Activated CD4-positive, alpha-beta T cell treated with anti-CD3 and anti-CD28 coated beads, Interleukin-2, amount 10 ng/mL, durations not matched to agents 7 days and 5 days (primary cell): ENCODE measurements around the gene CTNNBIP1. TPM values are rescaled to one million over a fixed set of nuclear protein-coding genes. Genes with fewer than 3 reads are reported as not detected.
A peak's percentile ranks its signal among the peaks of the same experiment; 100 is the strongest.

Experiments
- CTCF ChIA-PET: fragments of 350-600 bp; sonication (Branson Sonifier 250); formaldehyde crosslinking; loops from one replicate; lab custom pipeline; 2021; ENCODE audit warnings: antibody characterized with exemption; lab: Charles Lee
- POLR2A ChIA-PET: fragments of 350-600 bp; sonication (Branson Sonifier 250); formaldehyde crosslinking; loops from one replicate; lab custom pipeline; 2021; ENCODE audit warnings: antibody characterized with exemption; lab: Charles Lee
- DNase-seq: peaks from one replicate; pipeline ENCODE4 v3.0.0-alpha.2; 2020
- H3K27ac Mint-ChIP-seq: one replicate; pipeline ENCODE4 v1.8.0; 2021; ENCODE audit warnings: mild to moderate bottlenecking, moderate library complexity, mixed read lengths
- H3K27me3 Mint-ChIP-seq: one replicate; pipeline ENCODE4 v1.8.0; 2021; ENCODE audit warnings: mixed read lengths
- H3K36me3 Mint-ChIP-seq: one replicate; pipeline ENCODE4 v1.8.0; 2021; ENCODE audit warnings: low read depth, mixed read lengths
- H3K4me1 Mint-ChIP-seq: one replicate; pipeline ENCODE4 v1.8.0; 2021; ENCODE audit warnings: mixed read lengths
- H3K4me3 Mint-ChIP-seq: one replicate; pipeline ENCODE4 v1.8.0; 2021; ENCODE audit warnings: mild to moderate bottlenecking, moderate library complexity, mixed read lengths
- H3K9me3 Mint-ChIP-seq: one replicate; pipeline ENCODE4 v1.8.0; 2021; ENCODE audit warnings: mixed read lengths
- total RNA-seq, 2 experiments: library from RNA; stranded (reverse); gene quantifications; one replicate each; pipeline ENCODE4 v1.2.3, GENCODE V29; 2021

CTNNBIP1 gene
- total RNA-seq, 2 experiments from 2014 or later = 12.2 to 13.9 TPM

- Mint-ChIP-seq H3K36me3 (peaks cover under 1% of the 10 kb centered on the region), H3K4me1 (peaks cover 14% of the 10 kb centered on the region), H3K9me3 (no peaks in the 10 kb centered on the region), H3K27me3 (peaks cover 2% of the 10 kb centered on the region), H3K27ac (no peak overlapping the region), H3K4me3 (no peak overlapping the region)
- ChIA-PET POLR2A (interaction anchor here (0.6 kb wide), 1 partner anchor 693 kb away, joined by 3 read pairs; no protein-coding TSS in a partner anchor), CTCF (interaction anchor here (0.9 to 1.2 kb wide), 2 partner anchors 18 to 504 kb away, joined by 3 read pairs; no protein-coding TSS in a partner anchor)
- DNase-seq = no peak
Observed at GRCh38 chr1:9914610-9914937, 4.5 kb upstream of the CTNNBIP1 start.

- DNase-seq = no peak
- Mint-ChIP-seq H3K27me3 (peaks cover 2% of the 10 kb centered on the region), H3K27ac (peak overlapping the region; percentile 39), H3K4me3 (no peak overlapping the region), H3K9me3 (no peaks in the 10 kb centered on the region), H3K36me3 (peaks cover 3% of the 10 kb centered on the region), H3K4me1 (peaks cover 31% of the 10 kb centered on the region)
- POLR2A ChIA-PET = no interaction called here
- CTCF ChIA-PET = interaction anchor here (0.6 kb wide), 1 partner anchor 508 kb away, joined by 3 read pairs; no protein-coding TSS in a partner anchor
Observed at GRCh38 chr1:9912264-9912936, 2.3 kb upstream of the CTNNBIP1 start.

- CTCF ChIA-PET = interaction anchor here (0.6 kb wide), 3 partner anchors 15 to 604 kb away, joined by 3 to 5 read pairs (median 3); no protein-coding TSS in a partner anchor
- Mint-ChIP-seq H3K27me3 (peaks cover 2% of the 10 kb centered on the region), H3K27ac (peak overlapping the region; percentile 96), H3K36me3 (peaks cover 3% of the 10 kb centered on the region), H3K4me1 (peaks cover 34% of the 10 kb centered on the region), H3K4me3 (peak overlapping the region; percentile 86), H3K9me3 (no peaks in the 10 kb centered on the region)
- DNase-seq = peak; percentile 100
- POLR2A ChIA-PET = interaction anchor here (0.5 kb wide), 1 partner anchor 369 kb away, joined by 4 read pairs; no protein-coding TSS in a partner anchor
Observed at GRCh38 chr1:9910423-9911178, 532 bp upstream of the CTNNBIP1 start.

DNA sequence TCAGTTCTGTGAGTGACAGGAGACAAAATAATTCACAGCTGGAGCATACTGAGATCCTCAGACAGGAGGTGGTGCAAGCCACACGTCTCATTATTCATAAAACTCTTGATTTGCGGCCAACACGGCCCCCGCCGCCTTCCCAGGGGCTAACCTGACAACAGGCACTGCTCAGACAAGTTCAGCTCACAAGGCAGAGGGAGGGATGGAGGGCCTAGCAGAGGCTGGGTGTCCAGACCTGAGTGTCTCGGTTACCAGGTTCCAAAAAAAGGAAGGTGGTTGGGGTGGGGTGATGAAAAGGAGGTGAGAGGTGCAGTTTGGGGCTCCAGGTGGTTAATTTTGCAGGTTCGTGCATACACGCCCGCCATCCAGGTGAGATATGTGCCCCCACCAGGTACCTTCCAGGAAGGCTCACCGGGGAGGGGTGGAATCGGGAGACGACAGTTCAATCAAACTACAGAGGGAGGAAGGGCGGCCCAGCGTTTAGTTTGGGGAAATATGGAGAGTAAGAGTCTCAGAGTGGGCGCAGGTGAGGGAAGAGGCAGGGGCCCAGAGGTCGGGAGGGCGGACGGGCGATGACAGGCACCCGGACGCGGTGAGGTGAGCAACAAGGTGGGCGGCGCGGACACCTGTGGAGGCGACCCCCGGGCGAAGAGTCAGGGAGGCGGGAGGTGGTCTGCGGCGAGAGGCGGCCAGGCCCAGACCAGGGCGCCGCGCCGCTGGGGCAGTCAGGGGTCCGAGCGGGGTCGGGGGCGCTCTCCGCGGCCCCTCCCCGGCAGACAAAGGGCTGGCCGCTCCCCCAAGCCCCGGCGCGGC lies 629 bp downstream of the CTNNBIP1 start:
- peaks cover under 1% of the 10 kb centered on the region for H3K27me3 Mint-ChIP-seq
- POLR2A ChIA-PET = no interaction called here

DNA sequence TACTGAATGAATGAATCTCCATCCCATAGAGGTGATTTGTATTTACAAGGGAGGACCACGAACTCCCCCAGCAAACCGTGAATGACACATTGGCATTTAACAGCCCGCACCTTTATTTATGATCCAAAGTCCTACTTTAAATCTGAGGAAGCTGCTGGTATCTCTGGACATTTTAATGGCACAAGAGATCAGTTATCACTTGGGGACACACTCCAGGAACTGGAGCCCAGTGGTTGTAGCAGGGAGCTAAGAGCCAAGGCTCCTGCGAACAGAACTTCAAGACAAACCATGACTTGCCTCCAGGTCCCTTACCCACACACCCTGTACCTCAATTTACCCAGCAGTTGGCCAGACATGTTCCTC lies 1.2 kb downstream of the CTNNBIP1 start:
- peak overlapping the region; percentile 90 for H3K27ac Mint-ChIP-seq
- POLR2A ChIA-PET = no interaction called here
- no peak for DNase-seq
- peak overlapping the region; percentile 95 for H3K4me3 Mint-ChIP-seq
- peaks cover 38% of the 10 kb centered on the region for H3K4me1 Mint-ChIP-seq
- peaks cover 3% of the 10 kb centered on the region for H3K36me3 Mint-ChIP-seq
- H3K9me3 Mint-ChIP-seq = no peaks in the 10 kb centered on the region
- no peaks in the 10 kb centered on the region for H3K27me3 Mint-ChIP-seq
- CTCF ChIA-PET = no interaction called here

More for the DNA sequence above, 629 bp downstream of the CTNNBIP1 start:
- Mint-ChIP-seq H3K27ac (peak overlapping the region; percentile 90), H3K4me3 (peak overlapping the region; percentile 95), H3K9me3 (no peaks in the 10 kb centered on the region), H3K4me1 (peaks cover 38% of the 10 kb centered on the region), H3K36me3 (peaks cover 3% of the 10 kb centered on the region)
- CTCF ChIA-PET = no interaction called here
- DNase-seq = peak; percentile 36

DNA sequence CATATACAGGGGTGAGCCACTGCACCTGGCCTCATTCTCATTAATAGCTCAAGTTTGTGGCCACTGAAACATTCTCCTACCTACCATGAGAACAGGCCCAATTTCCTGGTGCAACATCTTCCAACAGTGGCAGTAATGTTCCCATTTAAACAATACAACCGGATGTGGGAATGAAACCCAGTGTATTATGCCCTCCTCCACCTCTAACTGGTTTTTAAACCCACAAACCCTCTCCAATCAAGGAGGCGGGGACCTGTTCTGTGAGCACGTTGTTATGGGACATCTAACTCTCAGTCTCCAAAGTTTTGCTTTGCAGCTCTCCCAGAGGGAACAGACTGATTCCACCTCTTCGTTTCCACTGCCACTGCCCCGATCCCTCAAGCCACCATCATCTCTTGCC lies 2.6 kb downstream of the CTNNBIP1 start:
- no peaks in the 10 kb centered on the region for H3K9me3 Mint-ChIP-seq
- CTCF ChIA-PET = no interaction called here
- no peak for DNase-seq
- H3K4me1 Mint-ChIP-seq = peaks cover 38% of the 10 kb centered on the region
- H3K4me3 Mint-ChIP-seq = no peak overlapping the region
- no peak overlapping the region for H3K27ac Mint-ChIP-seq
- H3K27me3 Mint-ChIP-seq = no peaks in the 10 kb centered on the region
- H3K36me3 Mint-ChIP-seq = peaks cover 3% of the 10 kb centered on the region
- POLR2A ChIA-PET = no interaction called here

DNA sequence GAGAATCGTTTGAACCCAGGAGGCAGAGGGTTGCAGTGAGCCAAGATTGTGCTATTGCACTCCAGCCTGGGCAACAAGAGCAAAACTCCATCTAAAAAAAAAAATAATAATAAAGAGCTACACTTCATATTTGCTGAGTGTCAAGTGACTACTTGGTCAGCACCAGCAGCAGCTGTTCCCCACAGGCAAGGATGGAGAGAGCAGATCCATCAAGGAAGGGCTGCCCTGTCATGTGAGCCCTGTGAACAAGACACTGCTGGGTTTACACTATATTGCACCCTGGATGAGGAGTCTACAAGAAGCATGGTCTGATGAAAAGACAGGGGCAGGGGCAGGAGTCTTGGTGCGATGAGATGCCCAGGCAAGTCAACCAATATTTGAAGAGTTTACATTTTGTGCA lies 3.6 kb downstream of the CTNNBIP1 start:
- POLR2A ChIA-PET = no interaction called here
- Mint-ChIP-seq H3K27ac (no peak overlapping the region), H3K36me3 (peaks cover 3% of the 10 kb centered on the region)

DNA sequence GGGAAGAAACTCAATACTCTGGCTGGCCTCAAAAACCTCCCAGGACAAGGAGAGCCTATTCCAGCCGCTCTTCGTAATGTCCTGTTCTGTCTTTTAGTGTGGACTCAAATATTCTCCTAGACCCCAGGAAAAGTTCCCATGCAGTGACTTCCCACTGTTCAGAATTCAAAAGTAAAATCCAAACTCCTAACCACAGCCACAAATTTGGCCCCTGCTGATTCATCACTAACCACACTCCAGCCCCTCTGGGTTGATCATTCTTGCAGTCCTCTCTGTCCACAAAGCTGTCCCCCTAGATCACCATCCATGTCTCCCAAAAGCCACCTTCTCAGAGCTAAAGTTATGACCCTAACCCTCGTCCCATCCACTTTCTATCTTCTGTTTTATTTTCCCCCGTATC lies 5.1 kb downstream of the CTNNBIP1 start:
- POLR2A ChIA-PET = no interaction called here
- H3K36me3 Mint-ChIP-seq = peaks cover 3% of the 10 kb centered on the region
- no peak overlapping the region for H3K4me3 Mint-ChIP-seq
- no peaks in the 10 kb centered on the region for H3K9me3 Mint-ChIP-seq
- peaks cover 35% of the 10 kb centered on the region for H3K4me1 Mint-ChIP-seq
- no peak for DNase-seq
- CTCF ChIA-PET = interaction anchor here (0.7 to 1.0 kb wide), 4 partner anchors 12 to 1150 kb away, joined by 3 to 4 read pairs (median 3); no protein-coding TSS in a partner anchor
- H3K27me3 Mint-ChIP-seq = no peaks in the 10 kb centered on the region
- no peak overlapping the region for H3K27ac Mint-ChIP-seq

More for the DNA sequence above, 3.6 kb downstream of the CTNNBIP1 start:
- Mint-ChIP-seq H3K4me3 (no peak overlapping the region), H3K27me3 (no peaks in the 10 kb centered on the region), H3K9me3 (no peaks in the 10 kb centered on the region), H3K4me1 (peaks cover 33% of the 10 kb centered on the region)
- CTCF ChIA-PET = interaction anchor here (0.5 to 1.1 kb wide), 3 partner anchors 12 to 218 kb away, joined by 3 to 5 read pairs (median 3); no protein-coding TSS in a partner anchor
- no peak for DNase-seq

DNA sequence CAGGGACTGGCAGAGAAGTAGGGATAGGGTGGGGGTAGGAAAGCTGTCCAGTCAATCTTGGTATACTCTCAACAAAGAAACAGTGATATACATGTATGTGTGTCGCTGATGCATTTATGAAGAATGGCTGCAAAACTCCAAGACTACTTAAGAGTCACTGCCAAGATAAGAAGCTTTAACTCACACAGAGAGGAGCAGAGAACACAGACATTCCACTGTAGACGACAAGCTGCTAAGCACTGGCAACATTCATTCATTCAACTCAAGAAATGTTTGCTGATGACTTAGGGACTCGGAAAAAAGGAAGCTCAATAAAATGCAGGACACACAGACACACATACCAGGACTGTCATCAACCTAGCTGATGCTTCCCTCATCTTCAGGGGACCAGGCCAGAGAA lies 5.5 kb downstream of the CTNNBIP1 start:
- Mint-ChIP-seq H3K36me3 (peaks cover 3% of the 10 kb centered on the region), H3K9me3 (no peaks in the 10 kb centered on the region), H3K27me3 (no peaks in the 10 kb centered on the region), H3K4me1 (peaks cover 35% of the 10 kb centered on the region), H3K27ac (no peak overlapping the region), H3K4me3 (no peak overlapping the region)
- DNase-seq = no peak
- ChIA-PET CTCF (interaction anchor here (0.7 to 1.2 kb wide), 6 partner anchors 10 to 1150 kb away, joined by 3 to 4 read pairs (median 3); no protein-coding TSS in a partner anchor), POLR2A (no interaction called here)

DNA sequence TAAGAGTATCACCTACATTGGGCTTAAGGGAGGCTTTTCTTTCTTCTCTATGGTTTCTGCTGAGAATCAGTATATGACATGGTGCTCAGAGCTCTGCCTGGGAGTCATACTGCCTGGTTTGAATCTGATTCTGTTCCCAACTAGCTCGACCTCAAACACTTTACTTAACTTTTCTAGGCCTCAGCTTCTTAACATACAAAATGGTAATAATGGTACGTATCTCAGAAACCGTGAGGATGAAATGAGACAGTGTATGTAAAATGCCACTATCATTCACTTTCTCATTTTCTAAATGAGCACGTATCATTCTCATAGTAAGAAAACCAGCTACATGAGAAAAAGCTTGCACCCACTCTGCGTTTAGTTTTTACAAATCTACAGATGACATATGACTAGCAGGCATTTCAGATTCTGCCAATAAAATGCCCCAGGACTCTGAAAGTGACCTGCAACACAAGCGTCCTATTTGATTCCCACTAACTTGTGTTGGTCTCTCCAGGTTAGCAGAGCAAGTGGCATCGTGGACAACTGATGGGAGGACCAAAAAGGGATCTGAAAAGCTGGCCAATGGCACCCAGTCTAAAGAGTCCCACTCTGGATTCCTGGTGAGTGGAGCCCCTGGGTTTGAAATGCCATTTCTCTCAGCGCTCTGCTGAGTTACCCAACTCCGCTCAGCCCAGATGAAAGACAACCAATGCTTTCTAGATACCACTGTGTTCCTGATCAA lies 6.1 kb downstream of the CTNNBIP1 start:
- Mint-ChIP-seq H3K4me3 (no peak overlapping the region), H3K27ac (no peak overlapping the region), H3K9me3 (no peaks in the 10 kb centered on the region), H3K36me3 (no peaks in the 10 kb centered on the region), H3K4me1 (peaks cover 29% of the 10 kb centered on the region), H3K27me3 (no peaks in the 10 kb centered on the region)
- ChIA-PET POLR2A (no interaction called here), CTCF (interaction anchor here (1.0 to 1.4 kb wide), 4 partner anchors 9 to 35 kb away, joined by 3 to 4 read pairs (median 3); no protein-coding TSS in a partner anchor)
- no peak for DNase-seq

DNA sequence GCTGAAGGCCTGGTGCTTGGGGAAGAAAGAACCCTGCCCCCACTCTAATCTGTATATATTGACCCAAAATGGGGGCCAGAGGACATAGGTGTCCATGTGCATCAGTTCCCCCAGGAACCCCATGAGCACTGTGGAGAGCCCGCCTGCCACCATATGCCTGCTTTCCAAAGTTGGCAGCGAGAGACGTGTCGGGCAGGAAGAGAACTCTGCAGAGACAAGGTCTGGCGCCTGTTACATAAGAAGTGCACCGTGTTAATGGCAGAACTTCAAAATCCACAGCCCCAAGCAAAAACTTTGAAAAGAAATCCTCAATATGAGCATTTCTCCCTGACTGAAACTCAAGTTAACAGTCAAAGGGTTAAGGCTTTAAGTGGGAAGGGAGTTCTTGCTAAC lies 8.0 kb downstream of the CTNNBIP1 start:
- H3K27ac Mint-ChIP-seq = no peak overlapping the region
- H3K4me1 Mint-ChIP-seq = peaks cover 17% of the 10 kb centered on the region
- ChIA-PET CTCF (interaction anchor here (0.7 to 0.9 kb wide), 2 partner anchors 12 to 33 kb away, joined by 3 read pairs; no protein-coding TSS in a partner anchor), POLR2A (no interaction called here)
- H3K27me3 Mint-ChIP-seq = no peaks in the 10 kb centered on the region
- H3K9me3 Mint-ChIP-seq = no peaks in the 10 kb centered on the region
- no peaks in the 10 kb centered on the region for H3K36me3 Mint-ChIP-seq
- DNase-seq = no peak
- no peak overlapping the region for H3K4me3 Mint-ChIP-seq
